PC-9 (cell line): Measurements from ENCODE around the gene TBC1D8.

Experiments
- EZH2 ChIP-seq: fragments of 200-600 bp; sonication (generic); IDR thresholded peaks from 2 replicates; pipeline ENCODE4 v1.8.0; 2017; ENCODE audit warnings: antibody characterized with exemption, low read depth
- TF ChIP-seq, protein P1 (sequence below): fragments of 200-600 bp; sonication (generic); conservative IDR thresholded peaks from 2 replicates; pipeline ENCODE4 v1.6.1; 2017; ENCODE audit warnings: mixed run types, antibody characterized with exemption, mild to moderate bottlenecking, moderate library complexity

DNA sequence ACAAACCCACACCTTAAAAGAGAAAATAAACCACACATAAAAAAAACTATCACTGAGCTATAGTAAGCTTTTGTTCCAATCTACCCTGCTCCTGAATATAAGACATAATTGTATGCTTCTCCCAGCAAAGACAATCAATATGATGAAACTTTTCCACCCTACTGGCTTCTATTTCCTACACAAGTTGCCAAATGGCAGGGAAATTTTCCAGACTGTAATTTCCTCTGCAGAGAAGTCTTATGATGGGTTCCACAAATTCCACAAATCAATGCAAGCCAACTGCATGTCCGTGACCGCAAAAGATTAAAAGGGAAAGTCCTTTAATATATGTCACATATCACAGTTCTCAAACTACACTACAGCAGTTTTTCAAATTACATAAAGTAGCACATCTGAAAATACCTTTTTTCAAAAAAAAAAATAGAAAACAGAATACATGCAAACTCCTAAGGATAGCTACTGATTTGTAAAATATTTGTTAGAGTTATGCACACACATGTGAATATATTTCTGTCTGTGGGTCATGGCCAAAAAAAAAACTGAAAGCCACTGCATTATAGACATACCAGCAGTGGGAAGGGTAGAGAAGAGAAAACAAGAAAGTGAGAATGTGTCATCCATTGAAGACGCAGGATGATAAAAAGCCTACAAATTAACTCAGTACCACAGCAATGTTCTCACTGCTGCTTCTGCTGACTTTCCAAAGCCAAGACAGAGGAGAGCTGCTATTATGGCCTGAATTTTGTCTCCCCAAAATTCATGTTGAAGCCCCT lies 87.6 kb downstream of the TBC1D8 start:
- TF ChIP-seq, protein P1, sequence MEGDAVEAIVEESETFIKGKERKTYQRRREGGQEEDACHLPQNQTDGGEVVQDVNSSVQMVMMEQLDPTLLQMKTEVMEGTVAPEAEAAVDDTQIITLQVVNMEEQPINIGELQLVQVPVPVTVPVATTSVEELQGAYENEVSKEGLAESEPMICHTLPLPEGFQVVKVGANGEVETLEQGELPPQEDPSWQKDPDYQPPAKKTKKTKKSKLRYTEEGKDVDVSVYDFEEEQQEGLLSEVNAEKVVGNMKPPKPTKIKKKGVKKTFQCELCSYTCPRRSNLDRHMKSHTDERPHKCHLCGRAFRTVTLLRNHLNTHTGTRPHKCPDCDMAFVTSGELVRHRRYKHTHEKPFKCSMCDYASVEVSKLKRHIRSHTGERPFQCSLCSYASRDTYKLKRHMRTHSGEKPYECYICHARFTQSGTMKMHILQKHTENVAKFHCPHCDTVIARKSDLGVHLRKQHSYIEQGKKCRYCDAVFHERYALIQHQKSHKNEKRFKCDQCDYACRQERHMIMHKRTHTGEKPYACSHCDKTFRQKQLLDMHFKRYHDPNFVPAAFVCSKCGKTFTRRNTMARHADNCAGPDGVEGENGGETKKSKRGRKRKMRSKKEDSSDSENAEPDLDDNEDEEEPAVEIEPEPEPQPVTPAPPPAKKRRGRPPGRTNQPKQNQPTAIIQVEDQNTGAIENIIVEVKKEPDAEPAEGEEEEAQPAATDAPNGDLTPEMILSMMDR = no peak
- no peak for TF ChIP-seq EZH2
